Measurements from ENCODE around the gene UGT3A2. TPM values are rescaled to one million over a fixed set of nuclear protein-coding genes. Genes with fewer than 3 reads are reported as not detected.

UGT3A2 gene
- polyA plus RNA-seq, 1 donor (not counting 4 experiments of a cell fraction or from before 2014, with no cell fraction given), result 0.07 TPM

- H3K4me3 ChIP-seq (ENCODE audit: control insufficient read depth in 2 of 3, extremely low read depth in 1 of 3, insufficient read depth in 2 of 3, low read depth in 1 of 3, low read length in 3 of 3), result no peak overlapping the region
- H3K9me3 ChIP-seq (ENCODE audit: control insufficient read depth, low read depth, low read length), result no peaks in the 10 kb centered on the region
- H3K9me1 ChIP-seq (ENCODE audit: control insufficient read depth, extremely low read depth, insufficient read depth, low read length), result no peaks in the 10 kb centered on the region
- H2AFZ ChIP-seq (ENCODE audit: control insufficient read depth, low read length), result no peak overlapping the region
- FAIRE-seq (no peak), DNase-seq (ENCODE audit: low read depth, low spot score) (no peak)
- no peaks in the 10 kb centered on the region for H4K20me1 ChIP-seq (ENCODE audit: control insufficient read depth, extremely low read depth, insufficient read depth, low read length)
- no peak overlapping the region for H3K9ac ChIP-seq (ENCODE audit: control insufficient read depth, extremely low read depth, insufficient read depth, low read length)
- H3K4me1 ChIP-seq (ENCODE audit: control insufficient read depth, extremely low read depth, insufficient read depth, low read length), result no peaks in the 10 kb centered on the region
- H3K36me3 ChIP-seq (ENCODE audit: control insufficient read depth in 2 of 2, extremely low read depth in 1 of 2, insufficient read depth in 2 of 2, low read length in 2 of 2), result no peaks in the 10 kb centered on the region
- peaks cover 2% of the 10 kb centered on the region for H3K27me3 ChIP-seq (ENCODE audit: control insufficient read depth, extremely low read depth, insufficient read depth, low read length)
- dilution Hi-C loops (cut with MboI; ENCODE audit: extremely low pct_ligation_motif_present, low sequenced_read_pairs), result no loop called here
- no peak overlapping the region for H3K27ac ChIP-seq (ENCODE audit: control insufficient read depth, insufficient read depth, low read length)
- TF ChIP-seq EZH2 (IDR thresholded peaks at IDR 0.05; ENCODE audit: low read length) (no peak), CTCF (optimal IDR thresholded peaks at IDR 0.05 in 1 of 3, IDR thresholded peaks at IDR 0.05 in 1 of 3, conservative IDR thresholded peaks at IDR 0.05 in 1 of 3; ENCODE audit: extremely low read depth in 1 of 3, insufficient read depth in 2 of 3, low read length in 3 of 3) (no peak)
- no peak overlapping the region for H3K4me2 ChIP-seq (ENCODE audit: control insufficient read depth, extremely low read depth, insufficient read depth, low read depth, low read length)
- no peaks in the 10 kb centered on the region for H3K79me2 ChIP-seq (ENCODE audit: control insufficient read depth, insufficient read depth, low read length)
These were observed 70.6 kb downstream of the UGT3A2 start for GRCh38 chr5:35996076-35996475.

GRCh38 chr5:35990941-35991611 lies 75.6 kb downstream of the UGT3A2 start, which contains the start of gene UGT3A1:
TSS of gene UGT3A1 (minus strand) at chr5:35991390. CDS start at chr5:35991240, 150 bp downstream.
- no peak for DNase-seq (ENCODE audit: low read depth, low spot score)
- FAIRE-seq, result no peak
- dilution Hi-C loops (cut with MboI; ENCODE audit: extremely low pct_ligation_motif_present, low sequenced_read_pairs), result no loop called here
- Histone ChIP-seq H3K27ac (ENCODE audit: control insufficient read depth, insufficient read depth, low read length) (no peak within 1 kb of the TSS), H3K79me2 (ENCODE audit: control insufficient read depth, insufficient read depth, low read length) (no peaks in the 10 kb centered on the region), H3K4me1 (ENCODE audit: control insufficient read depth, extremely low read depth, insufficient read depth, low read length) (no peaks in the 10 kb centered on the region), H3K27me3 (ENCODE audit: control insufficient read depth, extremely low read depth, insufficient read depth, low read length) (peaks cover 12% of the 10 kb centered on the region), H3K4me3 (ENCODE audit: control insufficient read depth in 2 of 3, extremely low read depth in 1 of 3, insufficient read depth in 2 of 3, low read depth in 1 of 3, low read length in 3 of 3) (no peak within 1 kb of the TSS), H2AFZ (ENCODE audit: control insufficient read depth, low read length) (no peak within 1 kb of the TSS), H3K9ac (ENCODE audit: control insufficient read depth, extremely low read depth, insufficient read depth, low read length) (no peak within 1 kb of the TSS), H4K20me1 (ENCODE audit: control insufficient read depth, extremely low read depth, insufficient read depth, low read length) (no peaks in the 10 kb centered on the region), H3K9me1 (ENCODE audit: control insufficient read depth, extremely low read depth, insufficient read depth, low read length) (no peaks in the 10 kb centered on the region), H3K4me2 (ENCODE audit: control insufficient read depth, extremely low read depth, insufficient read depth, low read depth, low read length) (no peak within 1 kb of the TSS), H3K9me3 (ENCODE audit: control insufficient read depth, low read depth, low read length) (no peaks in the 10 kb centered on the region), H3K36me3 (ENCODE audit: control insufficient read depth in 2 of 2, extremely low read depth in 1 of 2, insufficient read depth in 2 of 2, low read length in 2 of 2) (no peaks in the 10 kb centered on the region)
- TF ChIP-seq EZH2 (IDR thresholded peaks at IDR 0.05; ENCODE audit: low read length), result no peak
- no peak for TF ChIP-seq CTCF (optimal IDR thresholded peaks at IDR 0.05 in 1 of 3, IDR thresholded peaks at IDR 0.05 in 1 of 3, conservative IDR thresholded peaks at IDR 0.05 in 1 of 3; ENCODE audit: extremely low read depth in 1 of 3, insufficient read depth in 2 of 3, low read length in 3 of 3)

All from keratinocyte (primary cell).